D721Med (cell line): Measurements from ENCODE around the gene LHX2.
A peak's percentile ranks its signal among the peaks of the same experiment; 100 is the strongest.

Source experiments
- DNase-seq: peaks from one replicate; pipeline ENCODE4 v3.0.0; 2011; ENCODE audit warnings: low spot score; ENCODE audit not compliant: insufficient read length
- FAIRE-seq: peaks from 2 replicates; lab custom pipeline; 2011; peaks lifted over from hg19 to GRCh38; lab: Jason Lieb, UNC
- TF ChIP-seq, protein P1 (sequence below): IDR thresholded peaks from 2 replicates; pipeline ENCODE4 v1.5.1; 2012; ENCODE audit warnings: mild to moderate bottlenecking, control low read depth; ENCODE audit not compliant: insufficient read depth; ENCODE audit errors: missing control alignments

The LHX2 gene, protein sequence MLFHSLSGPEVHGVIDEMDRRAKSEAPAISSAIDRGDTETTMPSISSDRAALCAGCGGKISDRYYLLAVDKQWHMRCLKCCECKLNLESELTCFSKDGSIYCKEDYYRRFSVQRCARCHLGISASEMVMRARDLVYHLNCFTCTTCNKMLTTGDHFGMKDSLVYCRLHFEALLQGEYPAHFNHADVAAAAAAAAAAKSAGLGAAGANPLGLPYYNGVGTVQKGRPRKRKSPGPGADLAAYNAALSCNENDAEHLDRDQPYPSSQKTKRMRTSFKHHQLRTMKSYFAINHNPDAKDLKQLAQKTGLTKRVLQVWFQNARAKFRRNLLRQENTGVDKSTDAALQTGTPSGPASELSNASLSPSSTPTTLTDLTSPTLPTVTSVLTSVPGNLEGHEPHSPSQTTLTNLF

DNA sequence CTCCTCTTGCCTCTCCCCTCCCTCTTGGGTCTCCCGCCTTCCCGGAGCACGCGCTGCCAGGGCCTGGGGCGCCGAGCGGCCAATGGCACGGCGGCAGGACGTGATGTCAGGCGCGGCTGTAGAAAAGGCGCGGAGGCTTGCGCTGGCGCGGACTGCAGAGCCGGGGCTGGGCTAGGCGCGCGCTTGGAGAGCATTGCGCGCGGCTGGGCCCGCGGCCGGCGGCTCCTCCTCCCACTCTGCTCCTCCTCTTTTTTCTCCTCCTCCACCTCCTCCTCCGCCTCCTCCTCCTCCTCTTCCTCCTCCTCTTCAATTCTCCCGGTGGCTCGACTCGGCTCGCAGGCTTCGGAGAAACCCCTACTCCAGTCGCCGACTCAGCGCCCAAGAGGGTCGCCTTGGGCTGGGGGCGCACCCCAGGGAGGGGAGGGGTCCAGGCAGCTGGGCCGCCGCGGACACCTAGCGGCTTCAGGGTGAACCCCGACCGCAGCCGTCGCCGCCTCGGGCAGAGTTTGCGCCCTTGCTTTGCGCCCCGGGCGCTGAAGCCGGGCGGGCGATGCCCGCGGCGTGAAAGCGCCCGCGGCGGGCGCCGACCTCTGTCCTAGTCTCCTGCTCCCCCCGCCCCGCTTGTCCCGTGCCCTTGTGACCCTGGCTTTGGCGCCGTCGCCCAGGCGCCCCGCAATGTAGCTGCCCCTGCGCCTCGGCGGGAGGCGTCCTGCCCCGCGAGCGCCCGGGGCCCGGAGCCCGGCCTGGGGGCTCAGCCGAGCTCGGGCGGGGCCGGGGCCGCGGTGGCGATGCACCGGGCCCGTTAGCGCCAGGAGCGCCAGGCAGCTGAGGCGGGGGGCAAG, at the start of gene LHX2:
Gene LHX2, plus strand, starts transcription at position 309 of the 842 bp plus-strand sequence. CDS start 581 bp downstream, outside the sequence.
- TF ChIP-seq, protein P1, sequence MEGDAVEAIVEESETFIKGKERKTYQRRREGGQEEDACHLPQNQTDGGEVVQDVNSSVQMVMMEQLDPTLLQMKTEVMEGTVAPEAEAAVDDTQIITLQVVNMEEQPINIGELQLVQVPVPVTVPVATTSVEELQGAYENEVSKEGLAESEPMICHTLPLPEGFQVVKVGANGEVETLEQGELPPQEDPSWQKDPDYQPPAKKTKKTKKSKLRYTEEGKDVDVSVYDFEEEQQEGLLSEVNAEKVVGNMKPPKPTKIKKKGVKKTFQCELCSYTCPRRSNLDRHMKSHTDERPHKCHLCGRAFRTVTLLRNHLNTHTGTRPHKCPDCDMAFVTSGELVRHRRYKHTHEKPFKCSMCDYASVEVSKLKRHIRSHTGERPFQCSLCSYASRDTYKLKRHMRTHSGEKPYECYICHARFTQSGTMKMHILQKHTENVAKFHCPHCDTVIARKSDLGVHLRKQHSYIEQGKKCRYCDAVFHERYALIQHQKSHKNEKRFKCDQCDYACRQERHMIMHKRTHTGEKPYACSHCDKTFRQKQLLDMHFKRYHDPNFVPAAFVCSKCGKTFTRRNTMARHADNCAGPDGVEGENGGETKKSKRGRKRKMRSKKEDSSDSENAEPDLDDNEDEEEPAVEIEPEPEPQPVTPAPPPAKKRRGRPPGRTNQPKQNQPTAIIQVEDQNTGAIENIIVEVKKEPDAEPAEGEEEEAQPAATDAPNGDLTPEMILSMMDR: no peak
- DNase-seq (peak; percentile 87), FAIRE-seq (no peak)

- TF ChIP-seq, protein P1: no peak
- DNase-seq: no peak
- no peak for FAIRE-seq
Observed at GRCh38 chr9:123964761-123965160, 46.8 kb upstream of the LHX2 start.

DNA sequence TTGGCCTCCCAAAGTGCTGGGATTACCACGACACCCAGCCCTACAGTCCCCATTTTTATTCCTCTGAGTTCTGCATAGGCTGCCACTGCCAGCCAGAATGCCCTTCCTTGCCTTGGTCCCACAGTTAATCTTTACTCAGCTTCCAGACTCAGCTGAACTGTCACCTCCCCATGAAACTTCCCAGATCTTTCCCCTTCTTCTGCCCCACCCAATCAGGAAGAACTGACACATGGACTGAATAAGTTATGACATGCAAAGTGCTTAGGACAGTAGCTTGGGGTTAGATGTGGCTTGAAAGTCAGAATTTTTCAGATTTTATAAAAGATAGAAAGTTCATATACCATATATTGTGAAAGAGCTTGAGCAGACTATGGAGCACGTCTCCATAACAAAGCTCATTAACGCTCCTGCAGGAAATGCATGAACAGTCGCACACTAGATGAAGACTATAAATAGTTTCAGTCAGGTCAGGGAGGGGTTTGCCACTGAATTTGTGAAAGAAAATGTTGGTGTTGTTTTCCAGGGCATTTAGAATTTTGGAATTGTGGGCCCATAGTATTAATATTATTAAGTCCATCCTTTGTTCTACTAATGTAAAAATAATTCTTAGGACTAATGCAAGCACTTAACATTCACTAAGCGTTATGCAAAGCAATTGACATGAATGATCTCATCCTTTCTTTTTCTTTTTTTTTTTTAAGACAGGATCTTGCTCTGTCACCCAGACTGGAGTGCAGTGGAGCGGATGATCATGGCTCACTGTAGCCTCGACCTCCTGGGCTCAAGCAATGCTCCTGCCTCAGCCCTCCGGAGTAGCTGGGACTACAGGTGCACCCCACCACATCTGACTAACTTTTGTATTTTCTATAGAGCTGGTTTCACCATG, 45.5 kb upstream of the LHX2 start:
- TF ChIP-seq, protein P1: no peak
- no peak for DNase-seq
- no peak for FAIRE-seq

GRCh38 chr9:123967323-123967722, 44.2 kb upstream of the LHX2 start:
- TF ChIP-seq, protein P1: no peak
- FAIRE-seq: no peak
- DNase-seq: no peak

- TF ChIP-seq, protein P1: no peak
- DNase-seq (no peak), FAIRE-seq (no peak)
Observed at GRCh38 chr9:123972618-123973017, 39.0 kb upstream of the LHX2 start.

DNA sequence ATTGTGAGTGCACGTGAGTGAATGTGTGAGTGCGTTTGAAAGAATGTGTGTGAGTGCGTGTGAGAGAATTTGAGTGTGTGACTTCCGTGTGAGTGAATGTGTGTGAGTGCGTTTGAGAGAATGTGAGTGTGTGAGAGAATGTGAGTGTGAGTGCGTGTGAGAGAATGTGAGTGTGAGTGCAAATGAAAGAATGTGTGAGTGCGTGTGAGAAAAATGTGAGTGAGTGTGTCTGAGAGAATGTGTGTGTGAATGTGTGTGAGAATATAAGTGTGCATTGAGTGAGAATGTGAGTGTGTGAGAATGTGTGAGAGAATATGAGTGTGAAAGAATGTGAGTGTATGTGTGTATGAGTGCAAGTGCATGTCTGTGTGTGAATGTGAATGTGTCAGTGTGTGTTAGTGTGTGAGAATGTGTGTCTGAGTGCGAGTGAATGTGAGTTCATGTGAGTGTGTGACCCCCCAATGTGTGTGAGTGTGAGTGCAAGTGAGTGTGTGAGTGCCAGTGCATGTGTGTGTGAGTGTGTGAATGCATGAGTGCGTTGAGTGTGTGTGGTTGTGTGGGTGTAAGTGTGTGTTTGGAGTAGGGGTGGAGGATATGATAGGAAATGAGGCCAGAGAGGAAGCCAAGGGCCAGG, 37.9 kb upstream of the LHX2 start:
- TF ChIP-seq, protein P1: no peak
- FAIRE-seq: no peak
- no peak for DNase-seq
